SU-DHL-6 (cell line): ENCODE measurements around the gene ASTN1.

ENCODE experiments used
- H2AFZ ChIP-seq: fragments of 200-600 bp; sonication (generic); 2 replicates; pipeline ENCODE4 v1.6.1; 2014; ENCODE audit warnings: low read depth, mild to moderate bottlenecking, moderate library complexity, mixed read lengths, antibody characterized with exemption, low read length; ENCODE audit not compliant: severe bottlenecking
- H3F3A ChIP-seq: fragments of 200-600 bp; shearing (Covaris generic); 2 replicates; pipeline ENCODE4 v1.6.0; 2016; ENCODE audit warnings: antibody characterized with exemption, mild to moderate bottlenecking; ENCODE audit not compliant: insufficient read depth
- H3K27ac ChIP-seq: fragments of 200-600 bp; sonication (generic); 2 replicates; pipeline ENCODE4 v1.5.1; 2016; ENCODE audit warnings: low read depth, mild to moderate bottlenecking, low read length, moderate library complexity, mixed read lengths
- H3K27me3 ChIP-seq: fragments of 200-600 bp; sonication (generic), shearing (Covaris generic); 2 replicates; pipeline ENCODE4 v1.6.0; 2014; ENCODE audit warnings: mild to moderate bottlenecking, low read length
- H3K36me3 ChIP-seq: fragments of 200-600 bp; sonication (generic); 2 replicates; pipeline ENCODE4 v1.6.1; 2014; ENCODE audit warnings: mild to moderate bottlenecking, low read length, mixed read lengths
- H3K4me2 ChIP-seq: fragments of 300-600, 200-600 bp; shearing (Covaris generic), sonication (generic); 2 replicates; pipeline ENCODE4 v1.6.0; 2014; ENCODE audit warnings: low read length, low read depth, mild to moderate bottlenecking; ENCODE audit not compliant: poor library complexity, severe bottlenecking
- H3K4me3 ChIP-seq: fragments of 200-600 bp; sonication (generic); 2 replicates; pipeline ENCODE4 v1.5.1; 2014; ENCODE audit warnings: antibody characterized with exemption, low read length, mild to moderate bottlenecking, mixed read lengths; ENCODE audit not compliant: insufficient read depth, poor library complexity, severe bottlenecking
- H3K79me2 ChIP-seq: fragments of 200-600 bp; sonication (generic); 2 replicates; pipeline ENCODE4 v1.6.1; 2014; ENCODE audit warnings: mild to moderate bottlenecking, low read length, moderate library complexity; ENCODE audit not compliant: insufficient read depth
- H3K9ac ChIP-seq: fragments of 200-600 bp; sonication (generic); 2 replicates; pipeline ENCODE4 v1.7.0; 2014; ENCODE audit warnings: mild to moderate bottlenecking, low read length
- H3K9me2 ChIP-seq: fragments of 200-600 bp; sonication (generic); replicated peaks from 2 replicates; pipeline ENCODE4 v1.6.1; 2014; ENCODE audit warnings: low read length; ENCODE audit not compliant: insufficient read depth
- H3K9me3 ChIP-seq: fragments of 200-600 bp; sonication (generic); 2 replicates; pipeline ENCODE4 v1.6.1; 2014; ENCODE audit warnings: low read length, mixed read lengths; ENCODE audit not compliant: insufficient read depth
- H4K20me1 ChIP-seq: fragments of 200-600 bp; sonication (generic); 2 replicates; pipeline ENCODE4 v1.6.1; 2014; ENCODE audit warnings: low read depth, mild to moderate bottlenecking, antibody characterized with exemption, low read length, moderate library complexity, mixed read lengths
- EZH2phosphoT487 ChIP-seq: fragments of 200-600 bp; sonication (generic), shearing (Covaris generic); conservative IDR thresholded peaks from 2 replicates; pipeline ENCODE4 v1.6.1; 2018; ENCODE audit warnings: mild to moderate bottlenecking, antibody characterized with exemption, low read length, moderate library complexity, mixed read lengths
- TF ChIP-seq, protein P1 (sequence below): fragments of 200-600 bp; sonication (generic); IDR thresholded peaks from one replicate; pipeline ENCODE4 v1.5.1; 2017; ENCODE audit warnings: antibody characterized with exemption, mild to moderate bottlenecking, low read length, moderate library complexity; ENCODE audit not compliant: insufficient read depth, poor library complexity, severe bottlenecking

ASTN1 gene

DNA sequence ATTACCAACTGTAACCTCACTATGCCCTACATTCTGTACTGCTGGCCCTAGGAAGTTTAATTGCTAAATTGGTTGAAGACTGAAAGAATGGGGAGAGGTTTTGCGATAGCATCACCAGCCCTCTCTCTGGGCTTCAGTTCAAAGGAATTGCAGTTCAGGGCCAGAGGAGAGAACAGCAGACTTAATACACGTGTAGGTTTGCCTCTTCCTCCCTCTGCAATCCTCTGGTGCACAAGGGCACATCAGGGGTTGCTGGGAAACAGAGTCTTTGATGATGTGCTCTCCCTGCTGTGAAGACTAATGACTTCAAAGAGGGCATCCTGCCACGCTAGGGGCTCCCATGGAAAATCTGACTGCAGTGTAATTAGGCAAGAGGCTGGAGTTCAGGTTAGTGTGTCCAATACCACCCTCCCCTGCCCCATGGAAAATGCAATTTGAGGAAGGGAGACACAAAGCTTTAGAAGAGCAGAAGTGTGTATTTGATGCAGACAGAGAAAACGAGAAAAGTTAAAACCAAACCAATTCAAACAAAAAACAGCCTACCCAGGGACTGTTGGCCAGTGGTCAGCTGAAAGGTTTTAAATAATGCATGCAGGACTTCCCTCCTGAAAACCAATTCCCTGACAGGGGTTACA is 167.9 kb downstream of the ASTN1 start:
- no peak for TF ChIP-seq EZH2phosphoT487
- TF ChIP-seq, protein P1, sequence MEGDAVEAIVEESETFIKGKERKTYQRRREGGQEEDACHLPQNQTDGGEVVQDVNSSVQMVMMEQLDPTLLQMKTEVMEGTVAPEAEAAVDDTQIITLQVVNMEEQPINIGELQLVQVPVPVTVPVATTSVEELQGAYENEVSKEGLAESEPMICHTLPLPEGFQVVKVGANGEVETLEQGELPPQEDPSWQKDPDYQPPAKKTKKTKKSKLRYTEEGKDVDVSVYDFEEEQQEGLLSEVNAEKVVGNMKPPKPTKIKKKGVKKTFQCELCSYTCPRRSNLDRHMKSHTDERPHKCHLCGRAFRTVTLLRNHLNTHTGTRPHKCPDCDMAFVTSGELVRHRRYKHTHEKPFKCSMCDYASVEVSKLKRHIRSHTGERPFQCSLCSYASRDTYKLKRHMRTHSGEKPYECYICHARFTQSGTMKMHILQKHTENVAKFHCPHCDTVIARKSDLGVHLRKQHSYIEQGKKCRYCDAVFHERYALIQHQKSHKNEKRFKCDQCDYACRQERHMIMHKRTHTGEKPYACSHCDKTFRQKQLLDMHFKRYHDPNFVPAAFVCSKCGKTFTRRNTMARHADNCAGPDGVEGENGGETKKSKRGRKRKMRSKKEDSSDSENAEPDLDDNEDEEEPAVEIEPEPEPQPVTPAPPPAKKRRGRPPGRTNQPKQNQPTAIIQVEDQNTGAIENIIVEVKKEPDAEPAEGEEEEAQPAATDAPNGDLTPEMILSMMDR = no peak
- Histone ChIP-seq H3K9ac (no peak overlapping the region), H3K4me3 (no peak overlapping the region), H3K36me3 (no peaks in the 10 kb centered on the region), H4K20me1 (no peaks in the 10 kb centered on the region), H3K27me3 (no peaks in the 10 kb centered on the region), H3K9me2 (no peaks in the 10 kb centered on the region), H2AFZ (no peak overlapping the region), H3K4me2 (no peak overlapping the region), H3F3A (no peaks in the 10 kb centered on the region), H3K79me2 (no peaks in the 10 kb centered on the region), H3K27ac (no peak overlapping the region), H3K9me3 (no peaks in the 10 kb centered on the region)

DNA sequence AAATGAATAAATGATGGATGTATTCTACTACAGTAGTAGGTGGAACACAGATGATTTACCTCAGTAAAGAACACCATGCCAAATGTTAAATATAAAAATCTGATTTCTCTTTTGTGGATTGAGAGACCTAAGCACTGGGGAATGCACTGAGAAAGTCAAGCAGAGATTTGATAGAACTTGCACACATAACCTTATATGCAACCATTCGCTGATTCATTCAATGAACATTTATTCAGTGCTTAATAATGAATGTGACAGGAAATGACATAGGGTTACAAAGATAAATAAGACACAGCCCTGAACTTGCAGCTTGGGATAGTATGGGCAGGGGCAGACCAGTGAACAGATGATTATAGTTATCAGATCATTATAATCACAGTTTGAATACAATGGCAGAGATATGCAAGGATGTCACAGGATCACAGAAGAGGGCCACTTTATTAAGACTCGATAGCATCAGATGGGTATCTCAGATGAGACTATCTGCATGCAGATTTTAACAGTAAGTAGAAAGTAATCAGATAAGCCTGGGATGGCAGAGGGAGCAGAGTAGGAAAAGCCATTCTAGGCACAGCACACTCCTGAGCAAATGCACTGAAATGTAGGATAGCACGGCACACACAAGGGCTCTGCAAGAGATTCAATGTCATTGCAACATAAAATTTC is 169.4 kb downstream of the ASTN1 start:
- Histone ChIP-seq H3K4me3 (no peak overlapping the region), H3K9me3 (no peaks in the 10 kb centered on the region), H3K9me2 (no peaks in the 10 kb centered on the region), H3F3A (no peaks in the 10 kb centered on the region), H3K27ac (no peak overlapping the region), H3K27me3 (no peaks in the 10 kb centered on the region), H3K79me2 (no peaks in the 10 kb centered on the region), H2AFZ (no peak overlapping the region), H3K36me3 (no peaks in the 10 kb centered on the region), H4K20me1 (no peaks in the 10 kb centered on the region), H3K4me2 (no peak overlapping the region), H3K9ac (no peak overlapping the region)
- TF ChIP-seq EZH2phosphoT487 = no peak
- TF ChIP-seq, protein P1 = no peak

DNA sequence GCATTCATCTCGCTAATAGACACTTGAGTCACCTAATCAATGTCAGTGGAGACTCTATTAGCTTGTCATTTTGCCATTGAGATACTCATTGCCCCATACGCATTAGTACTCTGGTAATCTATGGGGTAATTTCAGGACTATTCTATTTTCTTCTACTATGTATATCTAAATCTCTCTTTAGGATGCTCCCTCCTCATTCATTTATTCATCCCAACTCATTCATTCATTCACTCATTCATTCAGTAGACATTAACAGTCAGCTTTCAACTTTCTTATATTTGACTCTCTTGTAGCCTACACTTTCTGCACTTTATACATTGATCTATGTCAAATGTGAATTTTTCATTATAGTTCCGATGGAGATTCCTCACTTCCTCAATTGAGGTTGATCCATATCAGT is 170.9 kb downstream of the ASTN1 start:
- Histone ChIP-seq H2AFZ (no peak overlapping the region), H3K4me3 (no peak overlapping the region), H3K27ac (no peak overlapping the region), H4K20me1 (no peaks in the 10 kb centered on the region), H3K9ac (no peak overlapping the region), H3K79me2 (no peaks in the 10 kb centered on the region), H3F3A (no peaks in the 10 kb centered on the region), H3K9me3 (no peaks in the 10 kb centered on the region), H3K27me3 (no peaks in the 10 kb centered on the region), H3K9me2 (no peaks in the 10 kb centered on the region), H3K36me3 (no peaks in the 10 kb centered on the region), H3K4me2 (no peak overlapping the region)
- TF ChIP-seq EZH2phosphoT487 = no peak
- TF ChIP-seq, protein P1 = no peak
